Progenitor cell of endocrine pancreas (in vitro differentiated cells): ENCODE data around the gene GRM8. TPM values are rescaled to one million over a fixed set of nuclear protein-coding genes. Genes with fewer than 3 reads are reported as not detected.

Experiments used
- DNase-seq: peaks from one replicate; pipeline ENCODE4 v3.0.0; 2021; ENCODE audit warnings: low spot score; ENCODE audit not compliant: unreplicated experiment
- H3K27ac Mint-ChIP-seq: 2 replicates; pipeline ENCODE4 v1.8.0; 2021; ENCODE audit warnings: mild to moderate bottlenecking, moderate library complexity, mixed read lengths
- H3K27me3 Mint-ChIP-seq: 2 replicates; pipeline ENCODE4 v1.8.0; 2021; ENCODE audit warnings: mixed read lengths
- H3K36me3 Mint-ChIP-seq: 2 replicates; pipeline ENCODE4 v1.8.0; 2022; ENCODE audit warnings: mixed read lengths; ENCODE audit not compliant: insufficient read depth
- H3K4me1 Mint-ChIP-seq: 2 replicates; pipeline ENCODE4 v1.8.0; 2021; ENCODE audit warnings: low read depth, mixed read lengths
- H3K4me3 Mint-ChIP-seq: 2 replicates; pipeline ENCODE4 v1.8.0; 2021; ENCODE audit warnings: low read depth, mild to moderate bottlenecking, moderate library complexity, mixed read lengths
- H3K9me3 Mint-ChIP-seq: 2 replicates; pipeline ENCODE4 v1.8.0; 2021; ENCODE audit warnings: low read depth, mixed read lengths
- CTCF ChIP-seq: fragments of 200-600 bp; sonication (generic); IDR thresholded peaks from one replicate; pipeline ENCODE4 v1.5.0; 2021; ENCODE audit warnings: antibody characterized with exemption, mild to moderate bottlenecking; ENCODE audit not compliant: unreplicated experiment
- total RNA-seq: library from RNA; stranded (reverse); gene quantifications from 2 replicates; pipeline ENCODE4 v1.2.1, GENCODE V29; 2021

The GRM8 gene
- total RNA-seq, 1 donor from 2014 or later: 4.2 TPM

GRCh38 chr7:126843883-126844282 is 408.9 kb downstream of the GRM8 start:
- Mint-ChIP-seq H3K36me3 (no peaks in the 10 kb centered on the region), H3K27ac (no peak overlapping the region), H3K9me3 (peaks cover 6% of the 10 kb centered on the region), H3K4me1 (peaks cover 15% of the 10 kb centered on the region), H3K4me3 (no peak overlapping the region), H3K27me3 (no peaks in the 10 kb centered on the region)
- DNase-seq: no peak
- no peak for TF ChIP-seq CTCF

GRCh38 chr7:126843336-126843735 is 409.4 kb downstream of the GRM8 start:
- peaks cover 15% of the 10 kb centered on the region for H3K4me1 Mint-ChIP-seq
- DNase-seq: no peak
- H3K27ac Mint-ChIP-seq: no peak overlapping the region
- no peaks in the 10 kb centered on the region for H3K36me3 Mint-ChIP-seq
- H3K27me3 Mint-ChIP-seq: no peaks in the 10 kb centered on the region
- no peak overlapping the region for H3K4me3 Mint-ChIP-seq
- peaks cover 6% of the 10 kb centered on the region for H3K9me3 Mint-ChIP-seq
- no peak for TF ChIP-seq CTCF

GRCh38 chr7:126842451-126842850 is 410.3 kb downstream of the GRM8 start:
- Mint-ChIP-seq H3K4me3 (no peak overlapping the region), H3K36me3 (no peaks in the 10 kb centered on the region), H3K4me1 (peaks cover 15% of the 10 kb centered on the region), H3K27me3 (no peaks in the 10 kb centered on the region), H3K27ac (no peak overlapping the region), H3K9me3 (no peaks in the 10 kb centered on the region)
- TF ChIP-seq CTCF: no peak
- no peak for DNase-seq

GRCh38 chr7:126840869-126841268 is 411.9 kb downstream of the GRM8 start:
- TF ChIP-seq CTCF: no peak
- DNase-seq: no peak
- Mint-ChIP-seq H3K9me3 (no peaks in the 10 kb centered on the region), H3K4me1 (peaks cover 15% of the 10 kb centered on the region), H3K27me3 (no peaks in the 10 kb centered on the region), H3K4me3 (no peak overlapping the region), H3K36me3 (no peaks in the 10 kb centered on the region), H3K27ac (no peak overlapping the region)

- no peak for DNase-seq
- Mint-ChIP-seq H3K4me3 (no peak overlapping the region), H3K27ac (peak overlapping the region; percentile 72), H3K27me3 (no peaks in the 10 kb centered on the region), H3K4me1 (peaks cover 15% of the 10 kb centered on the region), H3K36me3 (no peaks in the 10 kb centered on the region), H3K9me3 (no peaks in the 10 kb centered on the region)
- no peak for TF ChIP-seq CTCF
These were observed 413.1 kb downstream of the GRM8 start for GRCh38 chr7:126839624-126840023.
